ENCODE measurements around the gene TBCD. TPM values are rescaled to one million over a fixed set of nuclear protein-coding genes. Genes with fewer than 3 reads are reported as not detected.

TBCD gene
- total and polyA plus RNA-seq, 9 of the 15 experiments (the other 6 are each of a cell fraction or from before 2014, with no cell fraction given), result 8.9 to 98.5 (median 28.0) TPM

GRCh38 chr17:82876602-82877379 is 124.9 kb downstream of the TBCD start:
- 26% methylated on average over 14 of the region's 14 CpGs for WGBS (ENCODE audit: insufficient coverage, low coverage, missing lambda C conversion rate)
- ATAC-seq (peak; percentile 99), DNase-seq (ENCODE audit: extremely low read depth in 1 of 4, low spot score in 3 of 4) (peak; percentile 81 to 89 (median 84)), FAIRE-seq (peak; percentile 99)
- BruUV-seq (replicated peaks), result no TSS peak
- ChIA-PET CTCF (ENCODE audit: low intra/inter-chr PET ratio) (interaction anchor here (0.6 to 0.9 kb wide), 6 partner anchors 13 to 461 kb away, joined by 3 to 6 read pairs (median 4); no protein-coding TSS in a partner anchor), POLR2A (interaction anchor here (1.3 to 2.8 kb wide), 3 partner anchors 8 to 13 kb away, joined by 6 to 20 read pairs (median 12); no protein-coding TSS in a partner anchor)
- Histone ChIP-seq H3K4me3 (no peak overlapping the region), H3K9ac (ENCODE audit: insufficient read depth in 1 of 2, low read depth in 2 of 2, low read length in 2 of 2) (peak overlapping the region; percentile 58 to 79), H3K27ac (ENCODE audit: extremely low read depth, low read depth, low read length) (peak overlapping the region; percentile 64), H3K4me2 (ENCODE audit: insufficient read depth, low read length) (peak overlapping the region; percentile 22; the same call in 1 of the 2 replicates), H3K9me3 (replicated peaks; ENCODE audit: control insufficient read depth, insufficient read depth, low read depth, low read length) (no peaks in the 10 kb centered on the region), H3K4me1 (replicated peaks in 1 of 2; ENCODE audit: control insufficient read depth in 2 of 2, insufficient read depth in 2 of 2, low read length in 2 of 2) (peaks cover 17 to 48% of the 10 kb centered on the region in 2 experiments; a peak in 4 of 5 replicates), H4K20me1 (replicated peaks; ENCODE audit: control insufficient read depth, insufficient read depth, low read length) (no peaks in the 10 kb centered on the region), H3K36me3 (ENCODE audit: control insufficient read depth, insufficient read depth, low read length) (peaks cover 26% of the 10 kb centered on the region; the same call in 1 of the 3 replicates), H3K9me1 (ENCODE audit: control insufficient read depth, insufficient read depth, low read length) (no peaks in the 10 kb centered on the region), H3K27me3 (ENCODE audit: control insufficient read depth in 2 of 2, insufficient read depth in 2 of 2, low read length in 2 of 2) (no peaks in the 10 kb centered on the region), H3K79me2 (ENCODE audit: control insufficient read depth, insufficient read depth, low read length) (peaks cover 24% of the 10 kb centered on the region), H2AFZ (ENCODE audit: low read depth, low read length) (peak overlapping the region; percentile 71)
- in situ Hi-C loops (cut with MboI) (no loop called here), intact Hi-C loops (cut with micrococcal nuclease) (no loop called here)
- TF ChIP-seq BRD4 (IDR thresholded peaks at IDR 0.05) (no peak), JUNB (CRISPR knock-in tag; conservative IDR thresholded peaks at IDR 0.05) (no peak), PHF20 (IDR thresholded peaks at IDR 0.05; ENCODE audit: partially characterized antibody) (no peak), SNRNP70 (optimal IDR thresholded peaks at IDR 0.05; ENCODE audit: low read depth, low read length) (no peak), HSF4 (CRISPR knock-in tag; IDR thresholded peaks at IDR 0.05; ENCODE audit: borderline replicate concordance) (no peak), ZNF224 (CRISPR knock-in tag; IDR thresholded peaks at IDR 0.05) (no peak), NUFIP1 (IDR thresholded peaks at IDR 0.05; ENCODE audit: partially characterized antibody) (no peak), ZNF175 (CRISPR knock-in tag; IDR thresholded peaks at IDR 0.05; ENCODE audit: low read depth) (0 out of 2 replicates have a peak, but pooled peaks have one; percentile 71), EP300 (IDR thresholded peaks at IDR 0.05; ENCODE audit: low read length) (no peak), ESRRB (CRISPR knock-in tag; IDR thresholded peaks at IDR 0.05; ENCODE audit: borderline replicate concordance) (no peak), ZBTB49 (CRISPR knock-in tag; IDR thresholded peaks at IDR 0.05; ENCODE audit: borderline replicate concordance) (no peak), NCOR1 (IDR thresholded peaks at IDR 0.05) (no peak), GABPA (tag; conservative IDR thresholded peaks at IDR 0.05; ENCODE audit: low read depth) (no peak), PREB (CRISPR knock-in tag; IDR thresholded peaks at IDR 0.05) (0 out of 2 replicates have a peak, but pooled peaks have one; percentile 25), KLF16 (IDR thresholded peaks at IDR 0.05) (0 out of 2 replicates have a peak, but pooled peaks have one; percentile 11)
- TF ChIP-seq, protein P1, sequence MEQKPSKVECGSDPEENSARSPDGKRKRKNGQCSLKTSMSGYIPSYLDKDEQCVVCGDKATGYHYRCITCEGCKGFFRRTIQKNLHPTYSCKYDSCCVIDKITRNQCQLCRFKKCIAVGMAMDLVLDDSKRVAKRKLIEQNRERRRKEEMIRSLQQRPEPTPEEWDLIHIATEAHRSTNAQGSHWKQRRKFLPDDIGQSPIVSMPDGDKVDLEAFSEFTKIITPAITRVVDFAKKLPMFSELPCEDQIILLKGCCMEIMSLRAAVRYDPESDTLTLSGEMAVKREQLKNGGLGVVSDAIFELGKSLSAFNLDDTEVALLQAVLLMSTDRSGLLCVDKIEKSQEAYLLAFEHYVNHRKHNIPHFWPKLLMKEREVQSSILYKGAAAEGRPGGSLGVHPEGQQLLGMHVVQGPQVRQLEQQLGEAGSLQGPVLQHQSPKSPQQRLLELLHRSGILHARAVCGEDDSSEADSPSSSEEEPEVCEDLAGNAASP (IDR thresholded peaks at IDR 0.05), result no peak
